HUES48 (cell line): ENCODE measurements around the gene ACACB.
A peak's percentile ranks its signal among the peaks of the same experiment; 100 is the strongest.

Source experiments
- H3K27ac ChIP-seq: one replicate; pipeline ENCODE4 v1.7.0; 2013; ENCODE audit warnings: low read depth, low read length, inconsistent platforms
- H3K27me3 ChIP-seq: 2 replicates; pipeline ENCODE4 v1.6.1; 2013; ENCODE audit warnings: mild to moderate bottlenecking, low read length; ENCODE audit not compliant: control insufficient read depth, insufficient read depth
- H3K36me3 ChIP-seq: 2 replicates; pipeline ENCODE4 v1.6.1; 2013; ENCODE audit warnings: low read length; ENCODE audit not compliant: control insufficient read depth, insufficient read depth
- H3K4me1 ChIP-seq: 2 replicates; pipeline ENCODE4 v1.6.1; 2013; ENCODE audit warnings: mild to moderate bottlenecking, low read length; ENCODE audit not compliant: control insufficient read depth, insufficient read depth
- H3K4me3 ChIP-seq: 2 replicates; pipeline ENCODE4 v1.5.1; 2013; ENCODE audit warnings: mild to moderate bottlenecking, low read depth, low read length
- H3K9ac ChIP-seq: 2 replicates; pipeline ENCODE4 v1.6.1; 2013; ENCODE audit warnings: mild to moderate bottlenecking, low read depth, low read length, moderate library complexity
- H3K9me3 ChIP-seq: 2 replicates; pipeline ENCODE4 v1.6.1; 2013; ENCODE audit warnings: low read length; ENCODE audit not compliant: control insufficient read depth, insufficient read depth

The ACACB gene

GRCh38 chr12:109304485-109304884 lies 188.1 kb downstream of the ACACB start:
- peaks cover 34% of the 10 kb centered on the region for H3K27me3 ChIP-seq
- H3K27ac ChIP-seq: no peak overlapping the region
- no peak overlapping the region for H3K4me3 ChIP-seq
- no peak overlapping the region for H3K9ac ChIP-seq
- H3K36me3 ChIP-seq: no peaks in the 10 kb centered on the region
- no peaks in the 10 kb centered on the region for H3K4me1 ChIP-seq
- H3K9me3 ChIP-seq: no peaks in the 10 kb centered on the region

GRCh38 chr12:109305547-109305946 lies 189.2 kb downstream of the ACACB start:
- peaks cover 2% of the 10 kb centered on the region; the same call in 1 of the 2 replicates for H3K4me1 ChIP-seq
- no peaks in the 10 kb centered on the region for H3K36me3 ChIP-seq
- H3K4me3 ChIP-seq: no peak overlapping the region
- no peaks in the 10 kb centered on the region for H3K9me3 ChIP-seq
- peaks cover 41% of the 10 kb centered on the region for H3K27me3 ChIP-seq
- no peak overlapping the region for H3K9ac ChIP-seq
- no peak overlapping the region for H3K27ac ChIP-seq

GRCh38 chr12:109307051-109307450 lies 190.7 kb downstream of the ACACB start:
- peaks cover 56% of the 10 kb centered on the region for H3K27me3 ChIP-seq

GRCh38 chr12:109308534-109309380 lies 192.4 kb downstream of the ACACB start, which contains the start of gene FOXN4:
TSS of gene FOXN4 (minus strand) at chr12:109309284. CDS start at chr12:109308321, 963 bp downstream.
- no peaks in the 10 kb centered on the region for H3K9me3 ChIP-seq
- H3K36me3 ChIP-seq: no peaks in the 10 kb centered on the region
- peaks cover 56% of the 10 kb centered on the region for H3K27me3 ChIP-seq
- no peak within 1 kb of the TSS for H3K9ac ChIP-seq
- H3K27ac ChIP-seq: no peak within 1 kb of the TSS
- H3K4me3 ChIP-seq: peak within 1 kb of the TSS; percentile 66
- H3K4me1 ChIP-seq: peaks cover 4% of the 10 kb centered on the region; the same call in 1 of the 2 replicates

More at GRCh38 chr12:109307051-109307450, 190.7 kb downstream of the ACACB start:
- H3K4me1 ChIP-seq: peaks cover 4% of the 10 kb centered on the region; the same call in 1 of the 2 replicates
- no peaks in the 10 kb centered on the region for H3K36me3 ChIP-seq
- H3K9ac ChIP-seq: no peak overlapping the region
- H3K27ac ChIP-seq: no peak overlapping the region
- no peak overlapping the region for H3K4me3 ChIP-seq
- no peaks in the 10 kb centered on the region for H3K9me3 ChIP-seq

- no peak overlapping the region for H3K9ac ChIP-seq
These were observed 193.2 kb downstream of the ACACB start for GRCh38 chr12:109309381-109310246.

GRCh38 chr12:109310247-109311125 lies 194.1 kb downstream of the ACACB start:
- Histone ChIP-seq H3K4me3 (peak overlapping the region; percentile 66), H3K4me1 (peaks cover 4% of the 10 kb centered on the region; the same call in 1 of the 2 replicates), H3K36me3 (no peaks in the 10 kb centered on the region), H3K9me3 (no peaks in the 10 kb centered on the region), H3K27ac (no peak overlapping the region), H3K9ac (no peak overlapping the region), H3K27me3 (peaks cover 56% of the 10 kb centered on the region)

More at GRCh38 chr12:109309381-109310246, 193.2 kb downstream of the ACACB start:
- peak overlapping the region; percentile 66 for H3K4me3 ChIP-seq
- H3K4me1 ChIP-seq: peaks cover 4% of the 10 kb centered on the region; the same call in 1 of the 2 replicates
- H3K36me3 ChIP-seq: no peaks in the 10 kb centered on the region
- H3K27ac ChIP-seq: no peak overlapping the region
- no peaks in the 10 kb centered on the region for H3K9me3 ChIP-seq
- H3K27me3 ChIP-seq: peaks cover 56% of the 10 kb centered on the region
